Measurements from ENCODE around the gene SRRM3. TPM values are rescaled to one million over a fixed set of nuclear protein-coding genes. Genes with fewer than 3 reads are reported as not detected.
"Not testable (repeated sequence)": the region's sequence is repeated elsewhere in the genome, so short reads cannot be mapped to it uniquely, and the experiment has no call there.

SRRM3 gene
- total and polyA plus RNA-seq, 4 donors, result 3.0 to 7.4 (median 4.8) TPM

DNA sequence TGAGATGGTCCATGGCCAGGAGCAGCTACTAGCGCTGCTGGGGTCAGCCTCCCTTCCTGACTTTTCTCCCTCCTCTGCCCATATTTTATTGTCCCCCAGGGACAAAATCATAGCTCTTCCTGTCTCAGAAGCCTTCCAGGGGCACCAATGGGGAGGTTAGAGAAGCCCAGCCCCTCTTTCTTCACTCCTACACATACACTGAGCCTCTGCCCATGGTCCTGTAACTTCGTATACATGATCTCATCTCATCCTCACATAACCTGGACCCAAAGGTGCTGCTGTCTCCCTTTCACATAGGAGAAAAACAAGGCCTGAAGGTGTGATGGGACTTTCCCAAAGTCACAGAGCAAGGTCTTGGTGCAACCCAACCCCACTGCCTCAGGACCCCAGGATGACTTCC, 2.5 kb downstream of the SRRM3 start:
- 53 to 63% methylated on average over 2 of the region's 2 CpGs for WGBS, 2 donors
- no peaks in the 10 kb centered on the region for H3K9me3 ChIP-seq (ENCODE audit: control insufficient read depth, low read length)
- no peak for DNase-seq
- H3K27me3 ChIP-seq (ENCODE audit: control insufficient read depth in 1 of 2, insufficient read depth in 2 of 2, low read length in 1 of 2), result no peaks in the 10 kb centered on the region
- no peak overlapping the region for H3K27ac ChIP-seq (ENCODE audit: low read depth in 1 of 2, low read length in 2 of 2)
- H3K36me3 ChIP-seq (ENCODE audit: control insufficient read depth in 1 of 2, insufficient read depth in 2 of 2, low read length in 1 of 2), result no peaks in the 10 kb centered on the region
- H3K4me1 ChIP-seq (ENCODE audit: control insufficient read depth in 1 of 2, insufficient read depth in 2 of 2, low read length in 2 of 2), result no peaks in the 10 kb centered on the region
- intact Hi-C loops (cut with DNase I), result no loop called here
- H3K4me3 ChIP-seq (ENCODE audit: low read length in 2 of 2), result no peak overlapping the region
- ATAC-seq (ENCODE audit: low FRiP score), result no peak

DNA sequence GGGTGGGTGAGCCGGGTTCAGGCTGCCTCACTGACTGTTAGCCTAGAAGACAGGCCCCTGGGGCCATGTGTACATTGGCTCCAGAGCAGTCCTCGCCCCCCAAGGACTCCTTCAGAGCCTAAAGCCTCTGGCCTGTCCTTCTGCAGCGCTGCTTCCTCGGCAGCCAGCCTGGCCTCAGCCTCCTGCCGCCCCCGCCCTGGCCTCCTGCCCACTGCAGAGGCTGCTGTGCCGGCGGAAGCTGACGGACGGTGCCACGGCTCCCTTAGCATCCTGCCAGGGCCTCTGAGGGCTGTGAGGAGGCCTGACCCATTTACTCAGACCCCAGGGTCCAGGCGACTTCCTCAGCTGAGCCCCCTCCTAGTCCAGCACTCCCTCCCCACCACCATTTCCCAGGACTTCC, 4.9 kb downstream of the SRRM3 start:
- intact Hi-C loops (cut with DNase I), result no loop called here
- no peak for DNase-seq
- WGBS, 2 donors, result 26 to 39% methylated on average over 12 of the region's 12 CpGs
- Histone ChIP-seq H3K4me3 (ENCODE audit: low read length in 2 of 2) (no peak overlapping the region), H3K36me3 (ENCODE audit: control insufficient read depth in 1 of 2, insufficient read depth in 2 of 2, low read length in 1 of 2) (no peaks in the 10 kb centered on the region), H3K9me3 (ENCODE audit: control insufficient read depth, low read length) (peaks cover 1% of the 10 kb centered on the region), H3K27ac (ENCODE audit: low read depth in 1 of 2, low read length in 2 of 2) (no peak overlapping the region), H3K27me3 (ENCODE audit: control insufficient read depth in 1 of 2, insufficient read depth in 2 of 2, low read length in 1 of 2) (no peaks in the 10 kb centered on the region), H3K4me1 (ENCODE audit: control insufficient read depth in 1 of 2, insufficient read depth in 2 of 2, low read length in 2 of 2) (no peaks in the 10 kb centered on the region)
- no peak for ATAC-seq (ENCODE audit: low FRiP score)

DNA sequence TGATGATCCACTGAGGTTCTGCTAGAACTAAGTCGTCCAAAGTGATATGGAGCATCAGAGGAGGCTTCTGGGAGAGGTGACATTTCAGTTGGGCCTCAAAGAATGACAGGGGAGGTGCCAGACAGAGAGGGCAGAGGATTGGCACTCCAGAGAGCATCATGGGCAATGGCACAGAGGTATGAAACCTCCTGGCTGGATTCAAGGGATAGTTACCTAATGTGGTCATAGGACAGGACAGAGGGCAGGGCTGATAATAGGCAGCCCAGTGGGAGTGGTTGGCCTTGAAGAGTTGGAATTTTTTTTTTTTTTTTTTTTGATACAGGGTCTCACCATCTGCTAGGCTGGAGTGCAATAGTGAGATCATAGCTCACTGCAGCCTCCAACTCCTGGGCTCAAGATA, 7.6 kb downstream of the SRRM3 start:
- Histone ChIP-seq H3K36me3 (ENCODE audit: control insufficient read depth in 1 of 2, insufficient read depth in 2 of 2, low read length in 1 of 2) (no peaks in the 10 kb centered on the region), H3K27me3 (ENCODE audit: control insufficient read depth in 1 of 2, insufficient read depth in 2 of 2, low read length in 1 of 2) (no peaks in the 10 kb centered on the region), H3K9me3 (ENCODE audit: control insufficient read depth, low read length) (peaks cover 3% of the 10 kb centered on the region), H3K4me1 (ENCODE audit: control insufficient read depth in 1 of 2, insufficient read depth in 2 of 2, low read length in 2 of 2) (no peaks in the 10 kb centered on the region), H3K27ac (ENCODE audit: low read depth in 1 of 2, low read length in 2 of 2) (no peak overlapping the region), H3K4me3 (ENCODE audit: low read length in 2 of 2) (no peak overlapping the region)
- ATAC-seq (ENCODE audit: low FRiP score) (no peak), DNase-seq (no peak)
- WGBS, 2 donors, result 33 to 38% methylated on average over 1 of the region's 1 CpG
- intact Hi-C loops (cut with DNase I), result no loop called here

DNA sequence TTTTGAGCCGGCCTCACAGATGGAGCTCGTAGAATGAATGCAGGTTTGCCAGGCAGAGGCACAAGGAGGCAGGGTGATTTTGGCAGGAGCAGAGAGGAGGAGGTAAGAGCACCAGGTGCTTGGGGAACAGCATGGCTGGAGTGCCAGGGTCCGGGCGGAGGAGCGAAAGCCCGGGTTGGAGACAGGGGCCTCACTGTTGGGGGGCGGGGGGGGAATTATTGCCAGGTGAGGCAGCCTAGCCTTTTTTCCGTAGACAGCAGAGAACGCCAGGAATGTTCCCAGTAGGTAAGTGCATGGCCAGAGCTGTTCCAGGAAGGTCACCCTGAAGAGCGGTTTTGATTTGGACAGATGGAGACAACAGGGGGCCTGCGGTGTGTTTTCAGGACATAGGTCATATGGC, 9.5 kb downstream of the SRRM3 start:
- peaks cover 3% of the 10 kb centered on the region for H3K9me3 ChIP-seq (ENCODE audit: control insufficient read depth, low read length)
- no peaks in the 10 kb centered on the region for H3K4me1 ChIP-seq (ENCODE audit: control insufficient read depth in 1 of 2, insufficient read depth in 2 of 2, low read length in 2 of 2)
- intact Hi-C loops (cut with DNase I), result no loop called here
- H3K36me3 ChIP-seq (ENCODE audit: control insufficient read depth in 1 of 2, insufficient read depth in 2 of 2, low read length in 1 of 2), result no peaks in the 10 kb centered on the region
- no peak overlapping the region for H3K4me3 ChIP-seq (ENCODE audit: low read length in 2 of 2)
- 66 to 69% methylated on average over 11 of the region's 11 CpGs for WGBS, 2 donors
- ATAC-seq (ENCODE audit: low FRiP score) (no peak), DNase-seq (no peak)
- no peaks in the 10 kb centered on the region for H3K27me3 ChIP-seq (ENCODE audit: control insufficient read depth in 1 of 2, insufficient read depth in 2 of 2, low read length in 1 of 2)
- H3K27ac ChIP-seq (ENCODE audit: low read depth in 1 of 2, low read length in 2 of 2), result no peak overlapping the region

DNA sequence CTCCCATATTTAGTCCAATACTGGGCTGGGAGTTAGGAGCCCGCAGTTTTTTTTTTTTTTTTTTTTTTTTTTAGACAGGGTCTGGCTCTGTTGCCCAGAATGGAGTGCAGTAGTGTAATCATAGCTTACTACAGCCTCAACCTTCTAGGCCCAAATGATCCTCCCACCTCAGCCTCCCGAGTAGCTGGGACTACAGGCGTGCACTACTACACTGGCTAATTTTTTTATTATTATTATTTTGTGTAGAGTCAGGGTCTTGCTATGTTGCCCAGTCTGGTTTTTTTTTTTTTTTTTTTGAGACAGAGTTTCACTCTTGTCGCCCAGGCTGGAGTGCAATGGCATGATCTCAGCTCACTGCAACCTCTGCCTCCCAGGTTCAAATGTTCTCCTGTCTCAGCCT, 13.7 kb downstream of the SRRM3 start:
- intact Hi-C loops (cut with DNase I); H3K4me3 ChIP-seq (ENCODE audit: low read length in 2 of 2); H3K4me1 ChIP-seq (ENCODE audit: control insufficient read depth in 1 of 2, insufficient read depth in 2 of 2, low read length in 2 of 2); H3K27me3 ChIP-seq (ENCODE audit: control insufficient read depth in 1 of 2, insufficient read depth in 2 of 2, low read length in 1 of 2); ATAC-seq (ENCODE audit: low FRiP score); H3K9me3 ChIP-seq (ENCODE audit: control insufficient read depth, low read length); H3K27ac ChIP-seq (ENCODE audit: low read depth in 1 of 2, low read length in 2 of 2); DNase-seq; H3K36me3 ChIP-seq (ENCODE audit: control insufficient read depth in 1 of 2, insufficient read depth in 2 of 2, low read length in 1 of 2): not testable (repeated sequence)
- 78 to 82% methylated on average over 4 of the region's 4 CpGs for WGBS, 2 donors

DNA sequence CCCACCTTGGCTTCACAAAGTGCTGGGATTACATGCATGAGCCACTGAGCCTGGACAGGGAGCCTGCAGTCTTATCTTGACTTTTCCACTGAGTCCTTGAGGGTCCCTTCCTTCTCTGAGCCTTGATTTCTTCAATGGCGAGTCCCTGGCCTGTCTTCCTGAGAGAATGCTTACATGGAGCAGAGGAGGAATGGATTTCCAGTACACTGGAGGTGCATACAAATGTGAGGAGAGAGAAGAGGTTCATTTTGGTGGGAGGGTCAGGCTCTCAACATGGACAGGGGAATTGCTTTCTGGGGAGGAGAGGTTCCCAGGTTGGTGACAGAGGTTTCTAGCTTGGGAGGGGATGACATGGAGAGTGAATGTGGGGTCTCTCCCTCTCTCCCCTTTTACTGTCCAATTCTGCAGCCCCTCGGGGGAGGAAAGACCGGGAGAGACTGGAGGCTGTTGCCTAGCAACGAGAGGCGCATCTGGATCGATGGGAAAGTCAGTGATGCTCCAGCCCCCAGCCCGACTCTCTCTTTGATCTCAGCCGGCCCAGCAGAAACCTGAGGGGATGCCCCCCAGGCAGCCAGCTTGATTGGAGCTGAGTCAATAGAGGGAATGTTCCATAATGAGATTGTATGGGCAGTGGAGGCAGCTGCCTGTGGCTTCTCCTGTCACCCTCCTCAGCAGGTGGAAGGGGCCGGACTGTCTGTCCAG, 14.8 kb downstream of the SRRM3 start:
- Histone ChIP-seq H3K9me3 (ENCODE audit: control insufficient read depth, low read length) (peaks cover 1% of the 10 kb centered on the region), H3K27ac (ENCODE audit: low read depth in 1 of 2, low read length in 2 of 2) (no peak overlapping the region), H3K36me3 (ENCODE audit: control insufficient read depth in 1 of 2, insufficient read depth in 2 of 2, low read length in 1 of 2) (no peaks in the 10 kb centered on the region), H3K4me3 (ENCODE audit: low read length in 2 of 2) (no peak overlapping the region), H3K4me1 (ENCODE audit: control insufficient read depth in 1 of 2, insufficient read depth in 2 of 2, low read length in 2 of 2) (no peaks in the 10 kb centered on the region), H3K27me3 (ENCODE audit: control insufficient read depth in 1 of 2, insufficient read depth in 2 of 2, low read length in 1 of 2) (no peaks in the 10 kb centered on the region)
- ATAC-seq (ENCODE audit: low FRiP score) (no peak), DNase-seq (no peak)
- intact Hi-C loops (cut with DNase I), result no loop called here
- 22 to 31% methylated on average over 9 of the region's 9 CpGs for WGBS, 2 donors

DNA sequence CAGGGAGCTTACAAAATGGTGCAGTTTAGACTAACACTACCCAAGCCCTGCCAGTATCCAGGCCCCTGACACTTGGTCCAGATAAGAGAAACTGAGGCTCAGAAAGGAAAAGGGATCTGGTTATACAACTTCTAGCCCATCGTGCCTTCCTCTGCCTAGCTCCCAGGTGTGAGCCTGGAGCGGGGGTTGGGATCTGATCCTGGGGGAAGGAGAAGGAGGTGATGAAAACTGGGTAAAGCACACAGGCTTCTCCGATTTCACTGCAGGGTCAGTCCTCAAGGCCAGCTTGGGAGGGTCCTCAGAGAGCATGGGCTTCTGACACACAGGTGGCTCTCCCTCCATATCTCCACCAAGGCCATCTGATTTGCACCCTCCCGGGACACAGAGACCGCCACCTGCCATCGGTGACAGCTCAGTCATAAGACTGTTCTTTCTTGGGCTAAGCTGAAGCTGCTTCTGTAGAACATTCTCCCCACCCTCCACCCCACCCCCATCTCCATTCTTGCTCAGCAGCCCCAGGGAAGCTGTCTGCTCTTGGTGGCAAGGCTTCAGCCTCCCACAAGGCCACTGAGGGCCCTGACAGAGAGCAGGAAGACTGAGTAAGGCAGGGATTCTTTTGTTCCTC, 16.4 kb downstream of the SRRM3 start:
- H3K27ac ChIP-seq (ENCODE audit: low read depth in 1 of 2, low read length in 2 of 2), result no peak overlapping the region
- no peak overlapping the region for H3K4me3 ChIP-seq (ENCODE audit: low read length in 2 of 2)
- ATAC-seq (ENCODE audit: low FRiP score) (no peak), DNase-seq (no peak)
- intact Hi-C loops (cut with DNase I), result no loop called here
- H3K36me3 ChIP-seq (ENCODE audit: control insufficient read depth in 1 of 2, insufficient read depth in 2 of 2, low read length in 1 of 2), result no peaks in the 10 kb centered on the region
- H3K27me3 ChIP-seq (ENCODE audit: control insufficient read depth in 1 of 2, insufficient read depth in 2 of 2, low read length in 1 of 2), result no peaks in the 10 kb centered on the region
- no peaks in the 10 kb centered on the region for H3K4me1 ChIP-seq (ENCODE audit: control insufficient read depth in 1 of 2, insufficient read depth in 2 of 2, low read length in 2 of 2)
- WGBS, 2 donors, result 42 to 44% methylated on average over 6 of the region's 6 CpGs
- H3K9me3 ChIP-seq (ENCODE audit: control insufficient read depth, low read length), result no peaks in the 10 kb centered on the region

DNA sequence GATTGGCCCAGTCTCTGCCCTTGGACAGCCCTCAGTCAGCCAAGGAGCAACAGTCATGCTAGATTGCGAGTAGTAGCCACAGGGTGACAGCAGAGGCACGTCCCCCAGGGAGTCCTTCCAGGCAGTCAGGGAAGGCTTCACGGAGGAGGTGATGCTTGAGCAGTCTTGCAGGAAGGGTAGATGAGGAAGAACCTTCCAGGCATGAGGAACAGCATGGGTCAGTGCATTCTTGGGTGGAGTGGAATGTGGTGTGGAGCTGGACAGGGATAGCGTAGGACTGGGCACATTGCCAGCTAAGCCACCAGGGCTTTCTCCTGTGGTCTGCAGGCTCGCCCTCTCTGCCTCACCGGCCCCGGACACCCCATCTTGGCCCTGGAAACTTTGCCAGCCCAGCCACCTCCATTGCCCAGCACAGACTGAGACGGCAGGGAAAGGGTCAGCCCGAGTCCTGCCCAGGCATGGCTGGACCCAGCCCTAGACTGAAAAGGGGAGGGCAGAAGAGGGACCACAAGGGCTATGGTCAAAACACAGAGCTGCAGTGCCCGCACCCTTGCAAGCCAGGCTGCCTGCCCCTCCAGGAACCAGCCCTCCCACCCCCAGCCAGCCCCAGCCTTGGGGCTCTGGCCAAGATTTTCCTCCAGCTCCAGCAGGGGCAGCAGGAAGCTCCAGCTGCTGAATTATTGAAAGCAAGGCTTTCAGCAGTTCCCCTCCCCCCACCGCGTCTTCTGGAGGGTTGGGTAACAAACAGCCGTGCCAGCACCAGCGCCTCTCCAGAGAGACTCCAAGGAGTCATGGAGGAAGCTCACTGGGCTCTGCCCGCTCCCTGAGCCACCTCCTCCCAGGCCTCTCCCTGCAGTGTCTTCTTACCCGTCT, 18.7 kb downstream of the SRRM3 start:
- Histone ChIP-seq H3K4me1 (ENCODE audit: control insufficient read depth in 1 of 2, insufficient read depth in 2 of 2, low read length in 2 of 2) (no peaks in the 10 kb centered on the region), H3K27me3 (ENCODE audit: control insufficient read depth in 1 of 2, insufficient read depth in 2 of 2, low read length in 1 of 2) (no peaks in the 10 kb centered on the region), H3K36me3 (ENCODE audit: control insufficient read depth in 1 of 2, insufficient read depth in 2 of 2, low read length in 1 of 2) (no peaks in the 10 kb centered on the region), H3K4me3 (ENCODE audit: low read length in 2 of 2) (no peak overlapping the region), H3K9me3 (ENCODE audit: control insufficient read depth, low read length) (no peaks in the 10 kb centered on the region), H3K27ac (ENCODE audit: low read depth in 1 of 2, low read length in 2 of 2) (no peak overlapping the region)
- intact Hi-C loops (cut with DNase I), result no loop called here
- DNase-seq (no peak), ATAC-seq (ENCODE audit: low FRiP score) (peak; percentile 19)
- WGBS, 2 donors, result 23% methylated on average over 15 to 16 of the region's 16 CpGs
